IMR-90 (cell line): ENCODE data around the gene NCKIPSD.

ENCODE experiments used
- FOS ChIP-seq: fragments of 150-350 bp; IDR thresholded peaks from 2 replicates; pipeline ENCODE4 v1.6.1; 2016; ENCODE audit warnings: low read depth, low read length
- MAFK ChIP-seq: IDR thresholded peaks from 2 replicates; pipeline ENCODE4 v1.6.1; 2012; ENCODE audit warnings: low read depth, low read length, improper control_type of control experiment
- MXI1 ChIP-seq: IDR thresholded peaks from 2 replicates; pipeline ENCODE4 v1.6.1; 2012; ENCODE audit warnings: low read depth, mild to moderate bottlenecking, low read length, moderate library complexity, borderline replicate concordance
- POLR2A ChIP-seq: IDR thresholded peaks from 2 replicates; pipeline ENCODE4 v1.6.1; 2012; ENCODE audit warnings: mild to moderate bottlenecking, low read depth, low read length
- RAD21 ChIP-seq: IDR thresholded peaks from 2 replicates; pipeline ENCODE4 v1.6.1; 2012; ENCODE audit warnings: low read length, improper control_type of control experiment
- RCOR1 ChIP-seq: IDR thresholded peaks from 2 replicates; pipeline ENCODE4 v1.6.1; 2012; ENCODE audit warnings: mild to moderate bottlenecking, low read length, improper control_type of control experiment; ENCODE audit not compliant: insufficient replicate concordance
- RFX5 ChIP-seq: IDR thresholded peaks from 2 replicates; pipeline ENCODE4 v1.8.0; 2012; ENCODE audit warnings: low read depth, mild to moderate bottlenecking, low read length, moderate library complexity
- TF ChIP-seq, protein P1 (sequence below): conservative IDR thresholded peaks from 2 replicates; pipeline ENCODE4 v1.5.1; 2012; ENCODE audit warnings: mild to moderate bottlenecking, low read depth, low read length, improper control_type of control experiment
- TF ChIP-seq, protein P2 (sequence below): fragments of 150-350 bp; IDR thresholded peaks from 2 replicates; pipeline ENCODE4 v1.6.1; 2017; ENCODE audit warnings: mild to moderate bottlenecking, antibody characterized with exemption, low read length, low read depth

DNA sequence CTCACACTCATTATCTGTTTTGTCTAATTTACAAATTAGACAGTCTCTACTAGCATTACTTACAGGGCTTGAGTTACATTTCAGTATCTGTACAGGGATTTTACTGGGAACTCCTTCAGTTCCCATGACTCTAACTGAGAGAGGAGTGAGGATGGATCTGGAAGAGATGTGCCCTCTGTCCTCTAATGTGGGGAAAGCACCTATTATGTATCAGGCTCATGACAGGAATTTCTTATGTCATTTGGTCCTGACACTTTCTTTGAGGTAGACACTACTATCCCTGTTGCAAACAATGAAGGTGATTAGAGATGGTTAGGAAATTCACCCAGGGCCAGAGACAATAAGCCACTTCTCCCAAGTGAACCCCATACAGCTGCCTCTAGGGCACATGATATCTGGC is 10.9 kb upstream of the NCKIPSD start:
- TF ChIP-seq POLR2A (no peak), FOS (no peak), MXI1 (no peak), MAFK (no peak), RAD21 (no peak), RCOR1 (no peak), RFX5 (no peak)
- TF ChIP-seq, protein P1, sequence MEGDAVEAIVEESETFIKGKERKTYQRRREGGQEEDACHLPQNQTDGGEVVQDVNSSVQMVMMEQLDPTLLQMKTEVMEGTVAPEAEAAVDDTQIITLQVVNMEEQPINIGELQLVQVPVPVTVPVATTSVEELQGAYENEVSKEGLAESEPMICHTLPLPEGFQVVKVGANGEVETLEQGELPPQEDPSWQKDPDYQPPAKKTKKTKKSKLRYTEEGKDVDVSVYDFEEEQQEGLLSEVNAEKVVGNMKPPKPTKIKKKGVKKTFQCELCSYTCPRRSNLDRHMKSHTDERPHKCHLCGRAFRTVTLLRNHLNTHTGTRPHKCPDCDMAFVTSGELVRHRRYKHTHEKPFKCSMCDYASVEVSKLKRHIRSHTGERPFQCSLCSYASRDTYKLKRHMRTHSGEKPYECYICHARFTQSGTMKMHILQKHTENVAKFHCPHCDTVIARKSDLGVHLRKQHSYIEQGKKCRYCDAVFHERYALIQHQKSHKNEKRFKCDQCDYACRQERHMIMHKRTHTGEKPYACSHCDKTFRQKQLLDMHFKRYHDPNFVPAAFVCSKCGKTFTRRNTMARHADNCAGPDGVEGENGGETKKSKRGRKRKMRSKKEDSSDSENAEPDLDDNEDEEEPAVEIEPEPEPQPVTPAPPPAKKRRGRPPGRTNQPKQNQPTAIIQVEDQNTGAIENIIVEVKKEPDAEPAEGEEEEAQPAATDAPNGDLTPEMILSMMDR, result no peak
- TF ChIP-seq, protein P2, sequence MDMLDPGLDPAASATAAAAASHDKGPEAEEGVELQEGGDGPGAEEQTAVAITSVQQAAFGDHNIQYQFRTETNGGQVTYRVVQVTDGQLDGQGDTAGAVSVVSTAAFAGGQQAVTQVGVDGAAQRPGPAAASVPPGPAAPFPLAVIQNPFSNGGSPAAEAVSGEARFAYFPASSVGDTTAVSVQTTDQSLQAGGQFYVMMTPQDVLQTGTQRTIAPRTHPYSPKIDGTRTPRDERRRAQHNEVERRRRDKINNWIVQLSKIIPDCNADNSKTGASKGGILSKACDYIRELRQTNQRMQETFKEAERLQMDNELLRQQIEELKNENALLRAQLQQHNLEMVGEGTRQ, result no peak
